ENCODE results near the gene WDR45.

The WDR45 gene

DNA sequence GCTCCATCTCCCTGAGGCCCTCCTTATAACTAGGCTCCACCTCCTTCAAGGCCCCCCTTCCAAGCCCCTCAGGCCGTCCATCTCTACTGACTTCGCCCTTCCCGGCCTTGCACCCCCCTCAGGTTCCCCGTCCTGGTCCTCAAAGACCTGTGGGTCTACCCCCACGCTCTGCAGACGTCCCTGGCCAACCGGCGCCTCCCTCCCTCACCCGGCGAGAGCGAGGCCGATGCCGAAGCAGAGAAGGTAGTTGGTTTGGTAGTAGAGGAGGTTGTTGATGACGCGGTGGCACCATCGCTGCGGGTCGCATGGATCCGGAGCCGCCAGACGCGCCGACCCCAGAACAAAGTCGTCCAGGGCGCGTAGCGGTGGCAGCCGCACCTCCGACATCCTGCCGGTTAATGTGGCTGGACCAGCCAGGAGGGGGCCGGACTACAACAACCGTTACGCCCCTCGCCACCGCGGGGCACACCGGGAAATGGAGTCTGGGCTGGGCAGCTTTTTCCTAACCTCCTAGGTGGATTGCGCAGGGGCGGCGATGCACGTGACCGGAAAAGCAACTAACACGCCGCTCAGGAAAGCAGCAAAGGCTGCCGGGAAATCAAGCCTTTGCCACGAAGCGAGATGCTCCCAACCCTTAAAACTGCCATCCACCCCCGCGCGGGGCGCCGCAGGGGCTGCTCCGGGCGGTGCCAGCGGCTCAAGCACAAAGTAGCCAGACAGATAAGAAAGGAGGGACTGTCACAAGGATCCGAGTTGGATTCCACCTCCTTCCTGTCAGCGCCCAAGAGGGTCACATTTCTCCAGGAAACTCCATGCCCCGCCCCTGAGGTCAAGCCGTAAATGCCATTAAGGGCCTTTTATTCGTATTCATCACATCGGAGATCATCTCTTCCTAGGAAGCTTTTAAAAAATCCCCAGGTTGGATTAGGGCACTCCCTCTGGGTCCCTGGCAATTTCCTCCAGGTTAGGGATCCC lies 5.8 kb downstream of the WDR45 start, which contains the start of gene PRAF2:
Gene PRAF2, minus strand, starts transcription at position 402 of the 975 bp plus-strand sequence. Its CDS starts 15 bp downstream, at position 387.
- DNase-seq, result peak; percentile 93

GRCh38 chrX:49072712-49073095 lies 7.0 kb downstream of the WDR45 start:
- DNase-seq, result no peak

GRCh38 chrX:49071877-49072711 lies 7.6 kb downstream of the WDR45 start:
- DNase-seq, result no peak

DNA sequence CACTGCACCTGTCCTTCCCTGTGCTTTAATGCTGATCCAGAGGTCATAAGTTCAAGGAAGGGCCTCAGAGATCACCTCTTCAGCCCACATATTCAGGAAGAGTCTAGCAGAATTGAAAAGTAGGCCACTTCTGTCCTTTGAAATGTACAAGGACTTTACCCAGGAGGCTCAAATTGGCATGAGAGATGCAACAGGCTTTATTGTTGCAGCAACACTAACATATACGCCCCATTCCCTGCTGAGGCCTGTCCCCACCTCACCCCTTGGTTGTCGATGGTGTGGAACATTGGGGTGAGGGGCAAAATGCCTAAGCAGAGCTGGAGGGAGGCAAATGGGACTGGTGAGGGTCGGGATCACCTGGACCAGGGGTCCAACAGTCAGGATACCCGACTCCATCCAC lies 8.7 kb downstream of the WDR45 start:
- DNase-seq, result no peak

DNA sequence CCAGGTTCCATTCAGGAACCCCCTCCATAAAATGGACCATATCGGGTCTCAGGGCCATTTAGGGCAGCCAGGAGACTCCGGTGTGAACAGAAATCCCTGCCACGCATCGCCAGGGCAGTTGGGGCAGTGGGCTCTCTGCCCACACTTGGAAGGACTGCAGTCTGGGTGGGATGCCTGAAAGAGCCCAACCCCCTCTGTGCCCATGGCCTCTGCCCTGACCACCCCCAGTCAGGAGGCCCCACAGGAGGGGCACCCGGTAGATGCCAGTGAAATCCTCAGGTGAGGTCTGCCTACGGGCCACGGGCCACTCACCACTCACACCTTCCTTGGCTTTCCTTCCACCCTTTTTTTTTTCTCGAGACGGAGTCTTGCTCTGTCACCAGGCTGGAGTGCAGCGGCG lies 10.6 kb downstream of the WDR45 start:
- DNase-seq, result no peak

GRCh38 chrX:49067285-49068120 lies 12.2 kb downstream of the WDR45 start:
- DNase-seq, result no peak

- DNase-seq, result no peak
These were observed 13.0 kb downstream of the WDR45 start for GRCh38 chrX:49066690-49067089.

DNA sequence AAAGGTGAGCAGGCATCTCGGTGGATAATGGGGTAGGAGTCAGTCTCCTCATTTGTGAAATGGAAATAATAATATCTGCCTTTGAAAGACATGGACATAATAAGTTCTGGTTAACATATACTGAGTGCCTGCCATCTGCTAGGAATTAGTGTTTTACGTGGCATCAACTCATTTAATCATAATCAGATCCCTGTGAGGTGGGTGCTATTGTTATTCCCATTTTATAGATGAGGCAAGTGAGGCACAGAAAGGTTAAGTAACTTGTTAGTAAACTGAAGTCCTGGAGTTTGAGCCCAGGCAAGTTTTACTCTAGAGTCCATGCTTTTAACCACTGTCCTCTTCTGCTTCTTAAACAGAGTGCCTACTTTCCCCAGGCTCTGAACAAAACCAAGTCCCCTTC lies 13.4 kb downstream of the WDR45 start:
- DNase-seq, result no peak

- no peak for DNase-seq
These were observed 15.0 kb downstream of the WDR45 start for GRCh38 chrX:49064735-49065134.

DNA sequence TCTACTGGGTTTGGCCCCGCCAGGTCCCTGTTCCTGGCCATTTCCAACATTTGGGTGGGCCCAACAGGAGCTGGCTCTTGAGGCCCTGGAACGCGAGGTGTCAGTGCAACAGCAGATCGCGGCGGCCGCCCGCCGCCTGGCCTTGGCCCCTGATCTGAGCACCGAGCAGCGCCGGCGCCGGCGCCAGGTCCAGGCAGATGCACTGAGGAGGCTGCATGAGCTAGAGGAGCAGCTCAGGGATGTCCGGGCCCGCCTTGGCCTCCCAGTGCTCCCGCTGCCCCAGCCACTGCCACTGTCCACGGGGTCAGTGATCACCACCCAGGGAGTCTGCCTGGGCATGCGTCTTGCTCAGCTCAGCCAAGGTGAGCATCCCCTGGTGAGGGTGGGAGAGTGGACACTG lies 15.4 kb downstream of the WDR45 start:
- no peak for DNase-seq

DNA sequence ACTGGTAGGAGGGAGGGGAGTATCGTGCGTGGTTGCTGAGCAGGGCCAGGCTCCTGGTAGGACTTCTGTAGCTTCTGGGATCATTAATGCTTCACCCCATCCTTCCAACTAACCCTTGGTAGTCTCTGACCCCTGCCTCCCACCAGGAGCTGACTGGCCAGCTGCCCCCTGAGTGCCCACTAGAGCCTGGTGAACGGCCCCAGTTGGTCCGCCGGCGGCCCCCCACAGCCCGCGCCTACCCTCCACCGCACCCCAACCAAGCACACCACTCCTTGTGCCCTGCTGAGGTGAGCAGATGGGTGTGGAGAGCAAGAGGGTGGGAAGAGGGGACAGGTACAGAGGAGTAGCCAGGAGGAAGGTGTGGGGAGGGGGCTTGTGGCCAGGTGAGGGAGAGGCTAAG lies 16.0 kb downstream of the WDR45 start:
- DNase-seq, result no peak

DNA sequence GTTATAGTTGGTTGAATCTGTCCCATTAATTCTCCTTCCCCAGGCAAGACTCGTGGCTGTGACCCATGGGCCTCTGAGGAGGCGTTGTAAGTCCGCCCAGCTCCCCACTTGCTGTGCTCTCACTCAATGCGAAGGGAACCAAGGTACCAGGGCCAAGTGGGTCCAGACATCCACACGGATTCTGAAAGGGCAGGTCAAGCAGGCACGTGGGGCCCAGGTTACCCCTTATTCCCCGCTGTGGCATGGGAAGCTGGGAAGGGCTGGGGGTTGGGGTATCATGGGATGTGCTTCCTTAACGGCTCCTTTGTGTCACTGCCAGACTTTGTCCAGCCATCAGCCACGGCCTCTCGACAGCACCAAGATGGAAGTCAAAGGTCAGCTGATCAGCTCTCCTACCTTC lies 17.8 kb downstream of the WDR45 start:
- DNase-seq, result no peak

DNA sequence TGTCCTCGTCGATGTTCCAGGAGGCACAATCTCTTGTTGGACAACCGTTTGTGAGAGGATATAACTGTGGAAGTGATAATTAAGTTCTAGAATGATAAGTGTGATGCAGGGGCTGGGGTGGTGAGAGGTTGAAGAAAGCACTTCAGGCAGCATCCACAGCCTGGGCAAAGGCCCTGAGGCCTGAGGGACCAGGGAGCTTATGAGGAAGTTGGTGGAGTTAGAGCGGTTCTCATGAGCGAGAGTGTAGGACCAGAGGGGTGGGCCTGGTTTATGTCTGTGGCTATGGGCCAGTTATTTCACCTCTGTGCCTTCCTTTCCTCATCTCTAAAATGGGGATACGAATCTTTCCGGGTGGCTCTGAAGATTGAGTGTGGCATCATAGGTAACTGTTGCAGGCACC lies 18.2 kb downstream of the WDR45 start:
- DNase-seq, result no peak

DNA sequence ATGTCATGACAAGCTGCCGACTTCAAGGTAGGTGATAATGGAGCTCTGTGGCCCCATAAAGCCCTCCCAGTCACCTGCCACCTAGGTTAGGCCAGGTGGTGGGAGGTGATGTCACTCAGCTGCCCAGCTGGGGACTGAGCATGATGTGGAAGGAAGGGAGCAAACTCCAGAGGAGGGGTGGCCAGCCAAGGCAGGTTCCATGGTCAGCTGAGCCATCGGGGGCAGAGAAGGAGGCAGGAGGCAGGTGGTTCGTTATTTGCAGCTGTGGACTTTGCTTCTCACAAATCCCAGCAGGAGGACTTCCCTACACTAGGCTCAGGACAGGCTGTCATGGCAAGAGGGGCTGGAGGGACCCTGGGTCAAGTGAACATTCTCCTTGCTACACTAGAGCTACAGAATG lies 18.8 kb downstream of the WDR45 start:
- DNase-seq, result no peak

DNA sequence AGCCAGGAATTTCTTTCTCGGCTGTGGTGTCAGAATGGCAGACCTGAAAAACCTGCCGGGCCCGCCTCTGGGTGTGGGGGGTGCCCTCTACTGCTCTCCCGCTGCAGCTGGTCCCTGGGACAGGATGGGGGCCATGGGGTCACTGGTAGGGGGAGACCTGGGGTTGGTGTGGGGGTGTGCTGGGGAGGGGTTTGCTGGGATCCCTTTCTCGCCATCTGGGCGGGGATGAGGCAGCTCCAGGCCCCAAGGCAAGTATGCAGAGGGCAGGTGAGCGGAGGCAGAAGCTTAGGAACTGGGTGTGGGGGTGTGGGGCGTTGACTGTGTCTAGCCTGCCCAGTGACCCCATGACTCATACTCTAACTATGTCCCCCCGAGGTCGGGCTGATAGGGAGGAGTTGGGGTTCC lies 20.0 kb downstream of the WDR45 start:
- DNase-seq, result no peak

DNA sequence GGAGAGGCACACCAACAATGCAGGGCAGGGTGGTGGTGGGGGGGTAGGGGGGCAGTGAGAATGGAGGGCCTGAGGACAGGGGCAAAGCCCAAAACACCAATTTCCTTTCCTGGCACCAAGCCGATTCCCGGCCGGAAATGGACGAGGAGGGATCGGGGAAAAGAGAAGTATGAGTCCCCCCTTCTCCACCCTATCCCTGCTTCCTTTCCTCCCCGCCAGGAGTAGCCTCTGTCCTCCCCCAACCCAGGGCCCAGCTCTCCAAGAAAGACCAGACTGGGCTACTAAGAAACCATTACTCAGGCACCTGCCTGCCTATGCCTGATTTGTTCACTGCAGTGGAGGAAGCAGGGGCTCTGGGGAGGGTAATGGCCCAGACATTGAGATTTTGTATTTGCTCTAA lies 20.5 kb downstream of the WDR45 start:
- DNase-seq, result no peak

- no peak for DNase-seq
These were observed 20.9 kb downstream of the WDR45 start, which contains the start of gene CCDC120 for GRCh38 chrX:49058794-49059193. Gene CCDC120, plus strand, starts transcription at chrX:49058999. Its CDS starts 3,043 bp downstream, at chrX:49062042.

GRCh38 chrX:49054073-49054762 lies 25.5 kb downstream of the WDR45 start:
- no peak for DNase-seq

GRCh38 chrX:49053223-49054072 lies 26.2 kb downstream of the WDR45 start:
- DNase-seq, result peak; percentile 76

DNA sequence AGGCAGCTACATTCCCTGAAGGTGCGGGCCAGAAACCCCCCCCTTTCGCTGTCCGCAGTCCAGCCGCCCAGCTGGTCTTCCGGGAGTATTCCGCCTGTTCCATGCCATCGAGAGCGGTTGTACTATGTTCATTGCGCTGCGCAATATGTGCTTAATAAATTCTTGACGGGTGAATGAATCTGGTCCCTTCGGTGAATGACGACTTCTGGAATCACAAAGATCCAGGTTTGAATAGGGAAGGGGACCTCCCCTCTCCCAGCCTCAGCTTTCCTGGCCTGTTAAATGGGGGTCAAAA lies 35.8 kb downstream of the WDR45 start:
- DNase-seq, result no peak
